Urothelium cell line (cell line): ENCODE measurements around the gene SMC6.

ENCODE experiments used
- DNase-seq: peaks from one replicate; pipeline ENCODE4 v3.0.0; 2011; ENCODE audit warnings: low spot score, mixed read lengths
- FAIRE-seq: peaks from 2 replicates; lab custom pipeline; 2011; peaks lifted over from hg19 to GRCh38; lab: Jason Lieb, UNC

The SMC6 gene

DNA sequence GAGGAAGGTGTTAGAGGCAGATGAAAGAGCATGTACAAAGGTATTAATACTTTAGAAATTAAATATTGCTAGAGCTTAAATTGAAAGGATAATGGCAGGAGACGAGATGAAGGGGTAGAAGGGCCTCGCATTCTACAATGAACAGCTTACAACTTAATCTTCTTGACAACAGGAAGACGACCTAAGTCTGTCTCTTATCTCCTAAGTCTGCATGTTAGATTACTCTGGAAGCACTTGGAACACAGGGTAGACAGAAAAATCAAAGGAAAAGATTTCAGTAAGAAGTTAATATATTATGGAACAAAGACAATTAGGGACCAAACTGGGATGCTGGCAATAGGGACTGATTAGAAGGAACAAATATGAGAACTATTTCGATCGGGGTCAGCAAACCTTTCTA lies 34.9 kb downstream of the SMC6 start:
- FAIRE-seq (no peak), DNase-seq (no peak)

DNA sequence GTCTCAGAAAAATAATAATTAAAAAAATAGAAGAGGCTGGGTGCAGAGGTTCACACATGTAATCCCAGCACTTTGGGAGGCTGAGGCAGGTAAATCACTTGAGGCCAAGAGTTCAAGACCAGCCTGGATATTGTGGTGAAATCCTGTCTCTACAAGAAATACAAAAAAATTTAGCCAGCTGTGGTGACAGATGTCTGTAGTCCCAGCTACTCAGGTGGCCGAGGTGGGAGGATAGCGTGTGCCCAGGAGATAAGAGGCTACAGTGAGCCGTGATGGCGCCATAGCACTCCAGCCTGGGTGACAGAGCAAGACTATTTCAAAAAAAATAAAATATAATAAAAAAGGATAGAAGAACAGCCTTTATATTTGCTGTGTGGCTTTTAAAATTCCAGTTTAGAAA lies 35.9 kb downstream of the SMC6 start:
- DNase-seq (no peak), FAIRE-seq (no peak)

DNA sequence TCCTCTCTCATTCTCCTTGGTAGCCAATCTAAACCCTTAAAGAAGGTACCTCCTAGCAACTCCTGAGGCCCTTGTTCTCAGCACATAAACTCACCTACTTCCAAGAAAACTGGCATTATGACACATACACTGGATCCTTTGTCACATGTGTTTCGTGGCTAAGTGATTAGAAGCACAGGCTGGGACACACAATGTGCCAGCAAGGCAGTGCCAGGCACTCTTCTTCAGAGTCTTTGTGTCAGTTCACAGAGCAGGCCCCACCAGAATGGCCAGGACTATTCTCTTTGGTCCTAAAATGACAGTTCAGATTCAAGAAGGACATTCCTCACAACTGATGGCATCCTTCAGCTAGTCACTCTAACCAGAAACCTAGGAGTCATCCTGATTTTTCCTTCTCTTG lies 40.3 kb downstream of the SMC6 start:
- DNase-seq (no peak), FAIRE-seq (no peak)

DNA sequence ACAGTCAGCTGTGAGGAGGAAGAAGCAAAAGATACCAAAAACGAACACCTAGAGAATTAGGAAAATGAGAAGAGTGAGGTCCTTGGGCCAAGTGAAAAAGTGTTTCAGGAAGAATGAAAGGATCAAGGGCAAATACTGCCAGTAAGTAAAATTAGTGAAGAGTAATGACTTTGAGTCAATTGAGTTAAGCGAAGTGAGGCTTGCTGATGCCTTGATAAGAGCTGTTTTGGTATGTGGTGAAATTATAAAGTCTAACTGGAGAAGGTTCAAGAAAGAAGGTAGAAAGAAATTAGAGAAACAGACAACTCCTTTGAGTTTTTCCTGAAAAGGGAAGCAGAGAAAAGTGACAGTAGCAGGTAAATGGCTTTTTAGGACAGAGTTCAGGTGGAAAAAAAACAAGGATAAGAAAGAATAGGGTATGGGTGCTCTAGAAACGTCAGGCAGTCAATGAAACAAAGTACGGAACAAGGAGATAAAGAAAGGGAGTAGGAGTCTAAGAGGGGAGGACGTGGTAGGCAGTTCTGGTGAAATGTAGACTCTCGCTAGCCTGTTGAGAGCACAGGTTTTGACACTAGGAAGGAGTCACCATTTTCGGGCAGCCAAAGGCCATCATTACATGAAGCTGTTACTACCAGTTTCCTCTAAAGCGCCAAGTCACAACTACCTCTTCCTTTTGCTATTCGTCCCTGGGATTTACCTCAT lies 42.9 kb downstream of the SMC6 start:
- DNase-seq (no peak), FAIRE-seq (no peak)

DNA sequence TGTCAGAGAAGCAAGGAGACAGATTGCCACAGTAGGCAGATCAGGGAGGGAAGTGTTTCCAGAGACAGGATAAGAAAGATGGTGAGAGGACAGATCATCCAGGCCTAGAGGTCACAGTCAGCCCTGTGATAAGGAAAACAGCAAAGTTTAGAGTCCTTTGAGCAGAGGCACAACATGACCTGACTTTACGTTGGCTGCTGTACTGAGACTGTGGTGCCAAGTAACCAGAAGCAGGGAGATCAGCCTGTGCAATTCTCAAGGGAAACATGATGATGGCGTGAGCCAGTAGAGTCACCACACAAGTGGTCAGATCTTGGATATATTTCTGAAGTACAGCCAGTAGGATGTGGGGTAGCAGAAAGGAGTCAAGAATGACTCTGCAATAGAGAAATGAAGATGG lies 43.7 kb downstream of the SMC6 start:
- FAIRE-seq (no peak), DNase-seq (no peak)

DNA sequence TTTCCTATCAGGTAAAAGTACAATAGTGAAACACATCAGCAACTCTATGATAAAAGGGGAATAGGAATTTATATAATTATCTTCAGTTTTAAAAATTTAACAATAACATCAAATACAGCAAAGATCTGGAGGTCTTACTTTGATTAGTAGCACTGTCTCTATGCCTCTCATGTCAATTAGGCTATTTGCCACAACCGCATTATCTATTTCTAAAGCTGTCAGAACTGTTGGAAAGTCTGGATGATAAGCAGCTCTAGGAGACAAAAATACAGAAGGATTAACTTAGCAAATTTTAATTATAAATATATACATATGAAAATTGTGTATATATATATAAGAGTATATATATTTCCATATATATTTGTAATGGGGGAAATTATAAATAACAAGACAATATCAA lies 45.1 kb downstream of the SMC6 start:
- no peak for DNase-seq
- FAIRE-seq: no peak

DNA sequence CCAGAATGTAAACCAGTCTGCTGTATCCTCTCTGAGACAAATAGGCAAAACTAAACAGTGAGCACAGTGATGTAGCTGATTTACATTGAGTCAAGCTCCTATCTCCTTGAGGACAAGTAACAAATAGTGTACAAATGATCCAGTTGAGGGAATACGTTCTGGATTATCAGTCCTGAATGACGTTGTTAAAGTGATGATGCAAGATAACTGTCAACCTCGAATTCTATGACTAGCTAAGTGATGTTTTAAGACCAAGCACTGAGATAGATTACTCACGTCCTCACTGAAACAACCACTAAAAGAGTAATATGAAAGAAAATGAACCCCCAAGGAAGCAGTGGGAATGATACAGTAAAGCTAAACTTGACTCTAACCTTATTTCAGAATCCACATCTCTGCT lies 46.8 kb downstream of the SMC6 start:
- no peak for FAIRE-seq
- DNase-seq: no peak

DNA sequence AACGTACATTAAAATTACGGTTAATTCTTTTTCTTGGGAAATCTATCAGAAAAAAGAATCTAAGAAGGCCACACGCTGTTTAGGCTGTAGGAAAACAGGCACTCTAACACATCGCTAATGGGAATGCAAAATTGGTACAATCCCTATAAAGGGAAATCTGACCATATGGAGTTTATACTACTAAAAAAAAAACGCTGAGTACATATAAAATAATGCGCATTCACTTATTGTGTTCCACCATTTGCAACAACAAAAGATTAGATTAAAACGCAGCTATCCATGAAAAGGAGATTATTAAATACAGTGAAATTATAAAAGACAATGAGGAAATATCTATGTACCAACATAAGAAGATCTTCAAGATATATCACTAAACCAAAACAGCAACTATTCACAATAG lies 62.8 kb downstream of the SMC6 start:
- no peak for FAIRE-seq
- DNase-seq: no peak

DNA sequence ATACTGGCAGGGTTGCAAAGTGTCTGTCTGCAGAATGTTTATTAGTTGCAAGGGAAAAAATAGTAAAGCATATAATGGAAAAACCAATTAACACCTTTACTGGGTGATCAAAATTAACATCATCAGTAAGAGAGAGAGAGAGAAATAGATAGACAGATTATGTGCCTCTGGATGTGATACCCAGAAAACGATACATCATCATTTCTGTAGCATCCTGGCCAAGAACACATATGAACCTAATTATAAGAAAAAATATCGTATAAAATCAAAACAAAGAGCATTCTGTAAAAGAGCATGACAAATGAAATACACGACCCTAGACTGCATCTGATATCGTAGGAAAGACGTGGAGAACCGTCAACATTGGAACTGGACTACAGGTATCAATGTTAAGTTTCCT lies 64.6 kb downstream of the SMC6 start:
- DNase-seq (no peak), FAIRE-seq (no peak)

DNA sequence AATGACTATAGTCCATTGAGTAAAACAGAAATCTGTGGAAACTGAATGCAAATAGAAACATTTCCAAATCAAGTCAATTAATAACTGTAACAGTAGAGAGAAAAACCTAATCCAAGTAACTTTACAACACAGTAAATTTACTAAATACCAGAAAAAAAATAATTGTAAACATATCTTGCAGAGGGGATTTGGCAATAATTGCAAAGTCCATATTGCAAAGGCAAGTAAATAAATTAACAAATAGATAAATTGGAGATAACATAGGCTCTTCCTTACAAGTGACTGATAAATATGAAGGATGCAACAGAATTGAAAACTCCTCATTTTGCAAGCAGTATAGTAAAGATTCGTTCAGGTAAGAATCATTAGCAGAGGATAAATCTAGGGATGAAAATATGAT lies 65.0 kb downstream of the SMC6 start:
- no peak for DNase-seq

DNA sequence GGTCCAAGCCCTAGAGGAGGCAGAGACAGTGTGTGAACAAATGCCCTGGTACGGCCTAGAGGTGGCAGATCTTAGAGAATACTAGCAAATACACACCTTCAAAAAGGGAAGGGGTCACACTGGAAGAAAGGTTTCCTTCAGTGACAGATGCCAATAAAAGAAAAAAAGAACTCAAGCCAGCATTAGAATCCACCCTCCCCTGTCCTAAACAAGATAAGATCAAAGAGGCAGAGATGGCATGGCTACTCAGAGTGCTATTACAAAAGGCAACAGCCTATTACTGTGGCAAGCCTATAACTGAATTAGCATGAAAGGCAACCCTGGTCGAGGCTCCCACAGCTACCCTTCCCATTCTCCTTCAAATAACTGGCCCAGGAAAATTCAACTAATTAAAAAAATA lies 69.6 kb downstream of the SMC6 start:
- FAIRE-seq (no peak), DNase-seq (no peak)

More for the DNA sequence above, 65.0 kb downstream of the SMC6 start:
- no peak for FAIRE-seq

DNA sequence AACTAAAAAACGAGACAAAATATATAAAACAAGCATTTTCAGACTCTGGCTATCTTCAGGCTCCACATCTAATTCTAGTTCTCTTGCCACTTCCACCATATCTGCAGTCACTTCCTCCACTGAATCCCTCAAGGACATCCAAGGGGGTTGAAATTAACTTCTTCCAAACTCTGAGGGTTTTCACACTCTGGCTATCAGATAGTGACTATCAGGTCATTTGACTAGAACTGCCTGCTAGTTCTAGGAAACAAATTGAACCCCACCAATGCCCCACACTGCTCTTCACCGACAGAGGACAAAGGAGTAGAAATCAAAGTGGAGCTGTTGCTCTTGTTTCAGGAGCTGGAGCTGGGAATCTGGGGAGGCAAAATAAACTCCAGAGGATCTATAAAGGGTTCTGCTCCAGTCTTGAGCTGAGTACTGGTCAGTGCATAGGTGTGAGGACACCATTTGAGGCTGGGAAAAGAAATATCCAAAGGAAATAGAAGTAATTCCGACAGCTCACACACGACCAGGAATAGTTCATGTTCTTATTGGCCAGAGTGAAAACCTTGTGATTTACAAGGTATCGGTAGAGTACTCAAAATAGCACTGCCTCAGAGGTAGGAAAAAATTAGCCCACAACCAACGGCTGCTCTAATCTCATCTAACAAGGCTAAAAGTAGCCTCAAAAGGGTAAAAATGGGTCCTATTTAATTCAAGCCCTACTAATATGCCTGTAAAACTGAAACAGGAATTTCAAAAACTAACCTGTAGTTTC lies 71.3 kb downstream of the SMC6 start:
- DNase-seq: no peak
- no peak for FAIRE-seq

DNA sequence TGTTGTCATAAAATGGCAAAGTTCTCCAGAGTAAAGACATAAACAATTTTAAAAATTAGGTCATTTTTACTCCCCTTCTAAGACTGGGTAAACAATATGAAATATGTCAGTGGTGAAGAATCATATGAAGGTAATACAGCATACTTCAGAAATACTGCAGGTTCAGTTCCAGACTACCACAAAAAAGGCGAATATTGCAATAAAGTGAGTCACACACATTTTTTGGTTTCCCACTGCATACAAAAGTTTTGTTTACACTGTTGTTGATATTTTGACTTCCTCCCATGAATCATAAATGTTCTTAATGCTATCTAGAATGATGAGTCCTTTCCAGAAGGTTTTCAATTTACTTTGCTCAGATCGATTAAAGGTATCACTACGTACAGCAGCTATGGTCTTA lies 73.5 kb downstream of the SMC6 start:
- FAIRE-seq (no peak), DNase-seq (no peak)

DNA sequence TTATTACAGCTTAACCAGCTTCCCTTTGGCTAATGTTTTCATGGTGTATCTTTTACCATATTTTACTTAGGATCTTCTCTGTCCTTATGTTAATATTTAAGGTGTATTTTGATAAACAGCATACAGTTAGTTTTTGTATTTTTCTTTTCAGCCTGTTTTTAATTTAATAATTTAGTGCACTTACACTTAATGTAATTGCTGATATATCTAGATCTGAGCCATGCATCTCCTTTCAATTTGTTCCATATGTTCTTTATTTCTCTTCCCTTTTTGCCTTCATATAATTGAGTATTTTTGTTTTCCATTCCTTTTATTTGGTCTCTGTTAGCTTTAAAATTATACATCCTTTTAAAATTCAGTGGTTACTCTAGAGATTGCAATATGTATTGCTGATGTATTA lies 78.8 kb downstream of the SMC6 start:
- DNase-seq (no peak), FAIRE-seq (no peak)

DNA sequence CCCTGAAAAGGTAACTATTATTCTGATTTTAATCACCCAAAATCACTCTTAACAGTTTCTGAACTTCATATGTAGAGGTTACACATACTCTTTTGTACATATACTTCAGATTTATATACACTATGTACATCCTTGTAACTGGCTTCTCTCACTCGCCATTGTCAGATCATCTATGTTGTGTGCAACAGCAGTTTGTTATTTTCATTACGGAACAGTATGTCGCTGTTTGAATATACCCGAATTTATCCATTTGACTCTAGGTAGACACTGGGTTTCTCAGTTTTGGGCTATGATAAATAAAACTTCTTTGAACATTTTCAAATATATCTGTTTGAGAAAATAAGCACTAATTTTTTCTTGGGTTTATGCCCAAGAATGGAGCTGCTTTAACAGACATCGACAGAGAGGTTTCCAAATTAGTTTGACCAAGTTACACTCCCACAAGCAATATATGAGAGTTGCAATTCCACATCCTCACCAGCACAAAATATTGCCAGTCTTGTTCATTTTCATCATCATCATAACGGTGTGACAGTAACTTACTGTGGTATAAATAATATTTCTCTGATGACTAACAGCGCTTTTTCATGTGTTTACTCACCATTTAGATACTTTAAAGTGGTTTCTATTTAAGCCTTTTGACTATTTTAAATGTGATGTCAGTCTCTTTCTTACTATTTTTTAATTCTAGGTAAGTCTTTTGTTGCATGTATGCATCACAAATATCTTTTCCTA lies 80.9 kb downstream of the SMC6 start:
- no peak for FAIRE-seq
- peak; percentile 27 for DNase-seq

DNA sequence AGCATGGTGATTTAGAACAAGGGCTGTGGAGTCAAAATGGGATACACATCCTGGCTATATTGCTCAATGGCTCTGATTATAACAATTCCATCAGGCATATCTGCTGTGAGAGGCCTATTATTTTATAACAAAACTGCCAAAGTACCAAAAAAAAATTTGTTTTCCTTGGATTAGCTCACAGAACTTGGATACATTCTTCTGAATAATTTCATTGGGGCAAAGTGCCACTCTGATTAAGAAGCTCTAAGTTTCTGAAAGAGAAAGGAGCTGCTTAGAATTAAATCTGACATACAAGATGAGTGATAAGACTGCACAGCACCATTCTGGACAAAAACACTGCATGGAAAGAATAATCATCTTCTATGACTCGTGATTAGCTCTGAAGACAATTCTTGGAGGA lies 85.7 kb downstream of the SMC6 start:
- DNase-seq (no peak), FAIRE-seq (no peak)

DNA sequence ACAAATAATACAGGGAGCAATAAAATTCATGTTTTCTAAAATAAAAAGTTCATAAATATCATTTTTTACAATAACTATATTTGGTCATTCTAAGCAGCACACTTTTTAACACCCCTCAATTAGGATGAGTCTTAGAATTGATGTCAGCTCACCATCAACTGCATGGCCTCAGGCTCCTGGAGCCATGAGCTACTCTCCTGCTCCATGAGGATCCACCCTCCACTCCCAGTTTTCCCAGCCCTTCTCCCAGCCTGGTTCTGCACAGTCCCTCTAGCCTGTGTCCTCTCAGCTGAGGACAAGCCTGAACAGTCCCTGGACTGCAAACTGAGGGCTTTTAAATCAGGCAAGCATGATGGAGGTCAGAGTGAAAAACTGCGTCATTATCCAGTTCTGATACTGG lies 89.1 kb downstream of the SMC6 start:
- DNase-seq (no peak), FAIRE-seq (no peak)

DNA sequence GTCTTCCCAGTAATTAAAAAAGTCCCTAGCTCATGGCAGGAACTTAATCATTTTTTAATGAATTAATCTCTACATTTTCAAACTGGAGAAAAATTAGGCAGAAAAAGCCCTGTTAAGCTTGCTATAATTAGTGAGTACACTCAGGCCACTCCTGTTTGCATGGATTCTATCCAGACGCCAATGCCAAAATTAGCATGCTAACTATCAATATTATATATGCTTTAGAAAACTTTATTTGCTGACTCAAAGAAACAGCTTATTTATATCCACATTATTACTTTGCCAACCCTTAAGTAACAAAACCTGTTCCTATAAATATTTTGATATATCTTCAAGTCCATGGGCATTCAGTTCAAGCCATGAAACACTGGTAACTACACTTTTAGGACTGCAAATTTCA lies 90.9 kb downstream of the SMC6 start:
- FAIRE-seq: no peak

DNA sequence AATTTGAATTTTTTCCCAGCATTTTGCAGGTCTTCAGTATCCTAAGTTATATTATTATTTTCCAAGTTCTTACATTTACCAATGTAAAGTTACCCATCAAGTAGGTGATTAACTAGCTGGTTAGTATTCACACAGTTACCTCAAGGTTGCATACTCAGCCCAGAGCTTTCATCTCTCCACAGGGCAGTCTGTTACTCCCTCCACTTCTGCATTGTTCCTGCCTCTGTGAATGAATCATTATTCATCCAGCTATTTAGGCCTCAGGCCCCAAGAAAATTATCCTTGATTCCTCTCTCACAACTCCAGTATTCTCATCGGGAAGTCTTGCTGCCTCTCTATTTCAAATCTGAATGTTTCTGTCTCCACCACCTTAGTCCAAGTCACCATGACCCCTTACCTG lies 92.2 kb downstream of the SMC6 start:
- no peak for DNase-seq
- FAIRE-seq: no peak

More for the DNA sequence above, 90.9 kb downstream of the SMC6 start:
- no peak for DNase-seq

DNA sequence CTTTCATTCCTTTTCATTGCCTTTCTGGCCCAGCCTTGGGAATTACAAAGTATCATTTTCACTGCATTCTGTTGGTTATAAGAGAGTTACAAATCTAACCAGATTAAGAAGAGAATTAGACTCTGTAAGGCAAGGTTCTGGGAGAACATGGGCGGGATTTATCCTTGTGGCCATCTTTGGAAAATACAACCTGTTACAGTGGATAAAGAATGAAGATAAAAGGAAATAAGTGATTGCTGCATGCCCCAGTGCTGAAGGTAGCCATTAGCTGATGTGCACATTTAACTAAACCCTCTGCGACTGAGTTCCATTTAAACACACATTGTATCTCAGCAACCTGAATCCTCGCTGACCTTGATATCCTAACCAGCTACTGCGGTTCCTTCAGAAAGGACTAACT lies 93.4 kb downstream of the SMC6 start:
- DNase-seq (no peak), FAIRE-seq (no peak)

DNA sequence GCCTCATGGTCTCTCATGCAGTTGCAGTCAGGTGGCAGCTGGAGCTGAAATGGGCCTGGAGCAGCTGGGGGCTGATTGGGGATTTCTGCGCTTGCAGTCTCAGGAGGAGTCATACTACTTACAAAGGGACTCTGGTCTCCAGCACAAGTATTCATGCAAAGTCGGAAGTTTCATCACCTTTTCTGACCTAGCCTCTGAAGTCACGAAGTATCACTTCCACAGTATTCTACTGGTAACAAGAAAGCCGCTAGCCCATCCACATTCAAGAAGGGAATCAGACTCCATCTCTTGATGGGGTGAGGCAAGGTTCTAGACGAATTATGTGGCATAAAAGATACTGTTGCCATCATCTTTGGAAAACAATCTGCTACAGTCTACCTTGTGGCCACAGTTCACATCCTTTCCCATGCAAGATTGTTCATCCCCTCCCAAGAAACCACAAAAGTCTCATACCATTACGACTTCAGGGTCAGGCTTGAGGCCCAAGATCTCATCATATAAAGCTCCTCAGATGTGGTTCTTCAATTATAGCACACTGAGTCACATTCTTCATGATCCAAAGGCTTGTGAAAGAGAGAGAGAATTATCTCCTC lies 95.3 kb downstream of the SMC6 start:
- no peak for FAIRE-seq
- no peak for DNase-seq

DNA sequence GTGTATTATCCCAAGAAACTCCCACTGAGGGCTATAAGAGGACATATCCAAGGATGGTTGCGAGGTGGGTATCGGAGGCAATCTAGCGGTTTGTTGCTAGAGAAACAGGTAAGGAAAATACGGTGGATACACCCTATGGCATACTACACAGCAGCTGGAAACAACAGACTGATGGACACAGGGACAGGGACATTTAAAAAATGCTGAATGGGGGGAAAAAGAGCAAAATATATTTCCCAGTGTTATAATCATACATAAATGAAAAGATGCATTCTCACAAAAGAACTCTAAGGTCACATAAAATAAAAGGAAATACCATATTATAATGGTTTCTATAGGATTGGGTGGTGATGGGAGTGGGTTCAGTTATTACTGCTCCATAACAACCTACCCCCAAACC lies 95.9 kb downstream of the SMC6 start:
- no peak for FAIRE-seq

More for the DNA sequence above, 95.9 kb downstream of the SMC6 start:
- DNase-seq: no peak
